Heart right ventricle (tissue), 16 donors: ENCODE measurements around the gene JAGN1. TPM values are rescaled to one million over a fixed set of nuclear protein-coding genes. Genes with fewer than 3 reads are reported as not detected.
"Not testable (repeated sequence)": the region's sequence is repeated elsewhere in the genome, so short reads cannot be mapped to it uniquely, and the experiment has no call there.

Experiments
- ATAC-seq, 8 donors: fragments of 200-7000 bp; cut with Tn5 transposase; one replicate each; pipeline ENCODE4 v1.9.1; 2020; ENCODE audit warnings: mild to moderate bottlenecking in 8 of 8, moderate library complexity in 8 of 8, moderate number of reproducible peaks in 1 of 8
- DNase-seq, 2 donors: peaks; one replicate each; pipeline ENCODE4 v3.0.0-alpha.2; 2020
- H3K27ac ChIP-seq, 10 donors: fragments of 200-600 bp; sonication (generic) in 2 of 10; one replicate each; pipeline versions ENCODE4 v1.5.0 to v1.8.0; 2020 to 2022; ENCODE audit warnings: mild to moderate bottlenecking in 3 of 10
- H3K27me3 ChIP-seq, 7 donors: fragments of 200-600 bp; one replicate each; pipeline ENCODE4 v1.8.0; 2021 to 2022; ENCODE audit warnings: mild to moderate bottlenecking in 2 of 7
- H3K36me3 ChIP-seq, 9 donors: fragments of 200-600 bp; sonication (generic) in 1 of 9; one replicate each; pipeline versions ENCODE4 v1.5.0 to v1.8.0; 2020 to 2022; ENCODE audit warnings: mild to moderate bottlenecking in 2 of 9
- H3K4me1 ChIP-seq, 9 donors: fragments of 200-600 bp; sonication (generic) in 1 of 9; one replicate each; pipeline versions ENCODE4 v1.5.0 to v1.8.0; 2020 to 2022; ENCODE audit warnings: mild to moderate bottlenecking in 4 of 9
- H3K4me3 ChIP-seq, 10 donors: fragments of 200-600 bp; sonication (generic) in 2 of 10; one replicate each; pipeline versions ENCODE4 v1.5.0 to v1.8.0; 2020 to 2022; ENCODE audit warnings: mild to moderate bottlenecking in 7 of 10, moderate library complexity in 2 of 10
- H3K9me3 ChIP-seq, 11 donors: fragments of 200-600 bp in 10 of 11; sonication (generic) in 2 of 11; one replicate each; pipeline versions ENCODE4 v1.5.0 to v1.8.0; 2013 to 2022; ENCODE audit warnings: mild to moderate bottlenecking in 2 of 11, control low read depth in 1 of 11, moderate library complexity in 1 of 11
- WGBS, 2 donors: extraction: QIAGEN DNeasy Blood & Tissue Kit; methylation state at CpG; one replicate each; pipeline ENCODE4 v1.1.7; 2013; ENCODE audit warnings: inconsistent platforms in 1 of 2; 5-methylcytosine and 5-hydroxymethylcytosine counted together
- intact Hi-C, 10 donors: fragments of 100-400 bp; cut with DNase I; formaldehyde crosslinking; loops; one replicate each; pipeline versions ENCODE4 v1.11.1 to v1.14.2; 2022
- polyA plus RNA-seq, 2 donors: library from polyadenylated mRNA; stranded (reverse); fragments of 200-250 nt; gene quantifications; one replicate each; pipeline ENCODE4 v1.2.3, GENCODE V29; 2013
- total RNA-seq, 10 donors: library from RNA; stranded (reverse); fragmentation: NEBNext Ultra II Directional in 3 of 10; extraction: Animal tissue kit (Norgen Biotek cat#: 25700) in 3 of 10; gene quantifications; one replicate each; pipeline versions ENCODE4 v1.2.1 to v1.2.4, GENCODE V29; 2021 to 2023
- TF ChIP-seq, protein P1 (sequence below), 9 donors: fragments of 200-600 bp; sonication (generic) in 2 of 9; IDR thresholded peaks; one replicate each; pipeline versions ENCODE4 v1.5.0 to v1.8.0; 2021 to 2022; ENCODE audit warnings: antibody characterized with exemption in 9 of 9, mild to moderate bottlenecking in 5 of 9, moderate library complexity in 1 of 9
- donor health status: Arrhythmogenic right ventricular cardiomyopathy.
- donor health status: ischemic (EF 13 %, LVEDD 7.1; RV severe dilation, severe dysfunction).
- donor health status: healthy with polysubstance abuse.
- donor health status: DM: no; HTN: yes; CAD: no.
- donor health status: DM: no; HTN: no; CAD: no.
- donor health status: ischemic (EF 25% LVEDD 6.9; RV normal size, moderate dysfunction).
- donor health status: ischemic (EF 25% LVEDD 5.7; RV mildly dilated, moderate dysfunction).
- donor health status: healthy.
- donor health status: DM: yes; HTN: yes; CAD: no.
- donor health status: Ischemic cardiomyopathy.
- donor health status: ischemic (EF 35%, LVEDD 5.7; RV mildly dilated, moderate dysfunction).
- donor health status: nonischemic (EF 11% LVEDD 7.7; RV severe dilation, severe dysfunction).
- donor health status: DM: yes; HTN: yes; CAD: no.
- donor health status: PGD.
- donor health status: ischemic (EF 29% LVEDD 5.4; RV normal size, mild dysfunction).
- donor health status: nonischemic (EF 23%, LVEDD 6.1; RV moderate dilation, normal function).

JAGN1 gene
- total and polyA plus RNA-seq, 12 donors, result 13.8 to 69.3 (median 18.8) TPM

DNA sequence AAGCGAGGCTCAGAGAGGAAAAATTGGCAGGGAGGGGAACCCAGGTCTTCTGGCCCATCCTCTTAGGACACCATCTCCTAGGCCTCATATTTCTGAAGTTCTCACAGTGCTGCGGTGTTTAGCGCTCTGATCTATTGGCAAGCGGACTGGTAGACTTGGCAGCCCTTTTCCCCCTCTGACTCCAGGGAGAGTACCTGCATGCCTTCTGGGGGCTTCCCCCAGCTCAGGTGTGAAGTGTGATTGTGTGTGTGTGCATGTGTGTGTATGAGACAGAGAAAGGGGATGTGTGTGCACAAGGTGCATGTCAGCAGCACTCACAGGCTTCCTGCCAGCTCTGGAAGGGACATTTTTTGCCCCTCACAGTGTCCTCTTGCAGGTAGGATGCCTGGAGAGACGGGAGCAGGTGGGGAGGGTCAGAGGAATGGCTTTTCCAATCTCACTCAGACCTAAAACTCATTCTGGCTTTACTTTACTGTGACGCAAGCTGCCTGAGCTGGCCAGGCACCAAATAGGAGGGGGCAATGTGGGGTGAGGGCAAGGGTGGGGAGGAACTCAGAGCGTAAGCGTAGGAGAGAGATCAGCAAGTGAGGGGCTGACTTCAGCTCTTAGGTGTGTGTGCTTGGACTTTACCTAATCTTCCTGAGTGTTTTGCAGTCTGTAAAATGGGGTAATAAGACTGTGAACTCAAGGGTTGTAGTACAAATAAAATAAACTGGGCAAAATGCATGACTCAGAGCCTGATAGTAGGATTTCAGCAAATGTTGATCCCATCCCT is 8.2 kb downstream of the JAGN1 start:
- peaks cover 0 to 32% (median 10%) of the 10 kb centered on the region in 9 donors for H3K4me1 ChIP-seq
- no peaks in the 10 kb centered on the region for H3K27me3 ChIP-seq
- TF ChIP-seq, protein P1, sequence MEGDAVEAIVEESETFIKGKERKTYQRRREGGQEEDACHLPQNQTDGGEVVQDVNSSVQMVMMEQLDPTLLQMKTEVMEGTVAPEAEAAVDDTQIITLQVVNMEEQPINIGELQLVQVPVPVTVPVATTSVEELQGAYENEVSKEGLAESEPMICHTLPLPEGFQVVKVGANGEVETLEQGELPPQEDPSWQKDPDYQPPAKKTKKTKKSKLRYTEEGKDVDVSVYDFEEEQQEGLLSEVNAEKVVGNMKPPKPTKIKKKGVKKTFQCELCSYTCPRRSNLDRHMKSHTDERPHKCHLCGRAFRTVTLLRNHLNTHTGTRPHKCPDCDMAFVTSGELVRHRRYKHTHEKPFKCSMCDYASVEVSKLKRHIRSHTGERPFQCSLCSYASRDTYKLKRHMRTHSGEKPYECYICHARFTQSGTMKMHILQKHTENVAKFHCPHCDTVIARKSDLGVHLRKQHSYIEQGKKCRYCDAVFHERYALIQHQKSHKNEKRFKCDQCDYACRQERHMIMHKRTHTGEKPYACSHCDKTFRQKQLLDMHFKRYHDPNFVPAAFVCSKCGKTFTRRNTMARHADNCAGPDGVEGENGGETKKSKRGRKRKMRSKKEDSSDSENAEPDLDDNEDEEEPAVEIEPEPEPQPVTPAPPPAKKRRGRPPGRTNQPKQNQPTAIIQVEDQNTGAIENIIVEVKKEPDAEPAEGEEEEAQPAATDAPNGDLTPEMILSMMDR (IDR thresholded peaks at IDR 0.05), result no peak
- intact Hi-C loops, result no loop called here
- no peak overlapping the region for H3K27ac ChIP-seq
- ATAC-seq (no peak), DNase-seq (no peak)
- no peaks in the 10 kb centered on the region for H3K9me3 ChIP-seq
- H3K4me3 ChIP-seq, result no peak overlapping the region
- 81 to 84% methylated on average over 8 of the region's 8 CpGs for WGBS, 2 donors
- H3K36me3 ChIP-seq, result peaks cover 0 to 8% (median 0%) of the 10 kb centered on the region in 9 donors

- peaks cover 0 to 4% (median 0%) of the 10 kb centered on the region in 9 donors for H3K36me3 ChIP-seq
- intact Hi-C loops, result no loop called here
- no peaks in the 10 kb centered on the region for H3K9me3 ChIP-seq
- no peak overlapping the region for H3K27ac ChIP-seq
- TF ChIP-seq, protein P1 (IDR thresholded peaks at IDR 0.05), result no peak
- ATAC-seq, result no peak
- DNase-seq, result no peak
- H3K4me1 ChIP-seq, result peaks cover 0 to 30% (median 10%) of the 10 kb centered on the region in 9 donors
- 70% methylated on average over 3 of the region's 3 CpGs for WGBS, 2 donors
- no peaks in the 10 kb centered on the region for H3K27me3 ChIP-seq
- no peak overlapping the region for H3K4me3 ChIP-seq
Measured at GRCh38 chr3:9899289-9899791, 8.9 kb downstream of the JAGN1 start.

DNA sequence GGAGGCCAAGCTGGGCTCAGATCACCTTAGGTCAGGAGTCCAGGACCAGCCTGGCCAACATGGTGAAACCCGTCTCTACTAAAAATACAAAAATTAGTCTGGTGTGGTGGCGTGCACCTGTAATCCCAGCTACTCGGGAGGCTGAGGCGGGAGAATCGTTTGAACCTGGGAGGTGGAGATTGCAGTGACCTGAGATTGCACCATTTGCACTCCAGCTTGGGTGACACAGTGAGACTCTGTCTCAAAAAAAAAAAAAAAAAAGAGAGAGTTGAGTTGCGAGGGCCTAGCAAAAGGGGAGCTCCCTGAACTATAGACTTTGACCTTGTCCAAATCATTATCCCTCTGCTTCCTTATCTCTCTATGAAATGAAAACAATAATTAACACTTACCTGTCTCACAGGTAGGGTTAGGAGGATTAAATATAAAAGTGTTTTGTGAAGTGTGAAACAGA is 10.6 kb downstream of the JAGN1 start:
- intact Hi-C loops, H3K9me3 ChIP-seq, H3K27me3 ChIP-seq, ATAC-seq, H3K4me3 ChIP-seq, H3K36me3 ChIP-seq, H3K27ac ChIP-seq, DNase-seq: not testable (repeated sequence)
- WGBS, 2 donors, result 92 to 94% methylated on average over 6 of the region's 6 CpGs
- H3K4me1 ChIP-seq, result peaks cover 0 to 28% (median 10%) of the 10 kb centered on the region in 9 donors

GRCh38 chr3:9901967-9902366 is 11.6 kb downstream of the JAGN1 start:
- peaks cover 0 to 28% (median 10%) of the 10 kb centered on the region in 9 donors for H3K4me1 ChIP-seq
- no peaks in the 10 kb centered on the region for H3K36me3 ChIP-seq
- no peaks in the 10 kb centered on the region for H3K27me3 ChIP-seq
- DNase-seq (no peak), ATAC-seq (no peak)
- no peak overlapping the region for H3K4me3 ChIP-seq
- no peak overlapping the region for H3K27ac ChIP-seq
- intact Hi-C loops, result no loop called here
- H3K9me3 ChIP-seq, result no peaks in the 10 kb centered on the region
- TF ChIP-seq, protein P1 (IDR thresholded peaks at IDR 0.05), result no peak
- 74 to 77% methylated on average over 5 of the region's 5 CpGs for WGBS, 2 donors
